ENCODE results near the gene RYR3.

RYR3 gene

GRCh38 chr15:33822479-33822878 is 511.7 kb downstream of the RYR3 start:
- TF ChIP-seq, protein P1, sequence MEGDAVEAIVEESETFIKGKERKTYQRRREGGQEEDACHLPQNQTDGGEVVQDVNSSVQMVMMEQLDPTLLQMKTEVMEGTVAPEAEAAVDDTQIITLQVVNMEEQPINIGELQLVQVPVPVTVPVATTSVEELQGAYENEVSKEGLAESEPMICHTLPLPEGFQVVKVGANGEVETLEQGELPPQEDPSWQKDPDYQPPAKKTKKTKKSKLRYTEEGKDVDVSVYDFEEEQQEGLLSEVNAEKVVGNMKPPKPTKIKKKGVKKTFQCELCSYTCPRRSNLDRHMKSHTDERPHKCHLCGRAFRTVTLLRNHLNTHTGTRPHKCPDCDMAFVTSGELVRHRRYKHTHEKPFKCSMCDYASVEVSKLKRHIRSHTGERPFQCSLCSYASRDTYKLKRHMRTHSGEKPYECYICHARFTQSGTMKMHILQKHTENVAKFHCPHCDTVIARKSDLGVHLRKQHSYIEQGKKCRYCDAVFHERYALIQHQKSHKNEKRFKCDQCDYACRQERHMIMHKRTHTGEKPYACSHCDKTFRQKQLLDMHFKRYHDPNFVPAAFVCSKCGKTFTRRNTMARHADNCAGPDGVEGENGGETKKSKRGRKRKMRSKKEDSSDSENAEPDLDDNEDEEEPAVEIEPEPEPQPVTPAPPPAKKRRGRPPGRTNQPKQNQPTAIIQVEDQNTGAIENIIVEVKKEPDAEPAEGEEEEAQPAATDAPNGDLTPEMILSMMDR (IDR thresholded peaks at IDR 0.05; ENCODE audit: poor library complexity, severe bottlenecking): no peak
- no peaks in the 10 kb centered on the region for H3K27me3 ChIP-seq (ENCODE audit: insufficient read depth, poor library complexity, severe bottlenecking)
- no peak overlapping the region for H3K4me3 ChIP-seq (ENCODE audit: severe bottlenecking)
- ATAC-seq (ENCODE audit: low read depth) (no peak), DNase-seq (ENCODE audit: low spot score) (no peak)
- H3K4me1 ChIP-seq (ENCODE audit: insufficient read depth, poor library complexity, severe bottlenecking): no peaks in the 10 kb centered on the region
- no peaks in the 10 kb centered on the region for H3K9me3 ChIP-seq (ENCODE audit: severe bottlenecking)
- H3K27ac ChIP-seq (ENCODE audit: poor library complexity, severe bottlenecking): no peak overlapping the region
- H3K36me3 ChIP-seq (ENCODE audit: low read depth): no peaks in the 10 kb centered on the region

- H3K27me3 ChIP-seq (ENCODE audit: insufficient read depth, poor library complexity, severe bottlenecking): no peaks in the 10 kb centered on the region
- TF ChIP-seq, protein P1 (IDR thresholded peaks at IDR 0.05; ENCODE audit: poor library complexity, severe bottlenecking): no peak
- H3K36me3 ChIP-seq (ENCODE audit: low read depth): no peaks in the 10 kb centered on the region
- ATAC-seq (ENCODE audit: low read depth): no peak
- no peak overlapping the region for H3K27ac ChIP-seq (ENCODE audit: poor library complexity, severe bottlenecking)
- H3K4me1 ChIP-seq (ENCODE audit: insufficient read depth, poor library complexity, severe bottlenecking): no peaks in the 10 kb centered on the region
- no peak overlapping the region for H3K4me3 ChIP-seq (ENCODE audit: severe bottlenecking)
- H3K9me3 ChIP-seq (ENCODE audit: severe bottlenecking): no peaks in the 10 kb centered on the region
- DNase-seq (ENCODE audit: low spot score): no peak
These were observed 512.4 kb downstream of the RYR3 start for GRCh38 chr15:33823119-33823518.

DNA sequence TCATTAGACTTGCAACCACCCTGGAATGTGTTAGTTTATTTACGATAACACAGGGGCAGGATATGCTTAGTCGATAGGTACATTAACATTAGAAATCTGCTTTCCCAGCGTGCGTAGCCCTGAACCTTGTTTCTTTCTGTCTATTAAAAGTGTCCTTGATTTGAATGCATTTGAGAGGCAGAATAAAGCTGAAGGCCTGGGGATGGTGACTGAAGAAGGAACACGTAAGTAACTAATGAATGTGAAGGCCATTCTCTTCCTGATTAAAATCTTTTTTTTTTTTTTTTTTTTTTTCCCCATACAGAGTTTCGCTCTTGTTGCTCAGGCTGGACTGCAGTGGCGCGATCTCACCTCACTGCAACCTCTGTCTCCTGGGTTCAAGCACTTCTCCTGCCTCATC is 514.7 kb downstream of the RYR3 start:
- no peak overlapping the region for H3K27ac ChIP-seq (ENCODE audit: poor library complexity, severe bottlenecking)
- no peaks in the 10 kb centered on the region for H3K36me3 ChIP-seq (ENCODE audit: low read depth)
- H3K27me3 ChIP-seq (ENCODE audit: insufficient read depth, poor library complexity, severe bottlenecking): no peaks in the 10 kb centered on the region
- TF ChIP-seq, protein P1 (IDR thresholded peaks at IDR 0.05; ENCODE audit: poor library complexity, severe bottlenecking): no peak
- DNase-seq (ENCODE audit: low spot score) (no peak), ATAC-seq (ENCODE audit: low read depth) (no peak)
- H3K9me3 ChIP-seq (ENCODE audit: severe bottlenecking): no peaks in the 10 kb centered on the region
- H3K4me3 ChIP-seq (ENCODE audit: severe bottlenecking): no peak overlapping the region
- H3K4me1 ChIP-seq (ENCODE audit: insufficient read depth, poor library complexity, severe bottlenecking): no peaks in the 10 kb centered on the region

- no peak for DNase-seq (ENCODE audit: low spot score)
- no peak overlapping the region for H3K4me3 ChIP-seq (ENCODE audit: severe bottlenecking)
- ATAC-seq (ENCODE audit: low read depth): no peak
- no peaks in the 10 kb centered on the region for H3K9me3 ChIP-seq (ENCODE audit: severe bottlenecking)
- H3K27me3 ChIP-seq (ENCODE audit: insufficient read depth, poor library complexity, severe bottlenecking): no peaks in the 10 kb centered on the region
- TF ChIP-seq, protein P1 (IDR thresholded peaks at IDR 0.05; ENCODE audit: poor library complexity, severe bottlenecking): no peak
- H3K36me3 ChIP-seq (ENCODE audit: low read depth): no peaks in the 10 kb centered on the region
- no peaks in the 10 kb centered on the region for H3K4me1 ChIP-seq (ENCODE audit: insufficient read depth, poor library complexity, severe bottlenecking)
- no peak overlapping the region for H3K27ac ChIP-seq (ENCODE audit: poor library complexity, severe bottlenecking)
These were observed 515.4 kb downstream of the RYR3 start for GRCh38 chr15:33826201-33826600.

GRCh38 chr15:33830351-33830750 is 519.6 kb downstream of the RYR3 start:
- H3K36me3 ChIP-seq (ENCODE audit: low read depth): no peaks in the 10 kb centered on the region
- no peaks in the 10 kb centered on the region for H3K9me3 ChIP-seq (ENCODE audit: severe bottlenecking)
- TF ChIP-seq, protein P1 (IDR thresholded peaks at IDR 0.05; ENCODE audit: poor library complexity, severe bottlenecking): no peak
- H3K27ac ChIP-seq (ENCODE audit: poor library complexity, severe bottlenecking): no peak overlapping the region
- H3K4me1 ChIP-seq (ENCODE audit: insufficient read depth, poor library complexity, severe bottlenecking): no peaks in the 10 kb centered on the region
- H3K4me3 ChIP-seq (ENCODE audit: severe bottlenecking): no peak overlapping the region
- ATAC-seq (ENCODE audit: low read depth): 0 out of 3 replicates have a peak, but pooled peaks have one; percentile 29
- no peak for DNase-seq (ENCODE audit: low spot score)
- H3K27me3 ChIP-seq (ENCODE audit: insufficient read depth, poor library complexity, severe bottlenecking): no peaks in the 10 kb centered on the region
